Tibial artery (tissue), 4 donors: Measurements from ENCODE around the gene GNS.

Source experiments
- DNase-seq, 2 donors: peaks; one replicate each; pipeline ENCODE4 v3.0.0-alpha.2; 2019
- H3K27ac ChIP-seq, 2 donors: fragments of 200-600 bp; sonication (generic) in 1 of 2; 1 replicate in 1 of 2; 2 replicates in 1 of 2; pipeline ENCODE4 v1.5.1; 2018 to 2019; ENCODE audit warnings: mild to moderate bottlenecking in 1 of 2
- H3K27me3 ChIP-seq, 2 donors: fragments of 200-600 bp; sonication (generic) in 1 of 2; one replicate each; pipeline versions ENCODE4 v1.5.1 to v1.6.0; 2016 to 2019
- H3K36me3 ChIP-seq, 3 donors: fragments of 200-600 bp; sonication (generic) in 2 of 3; one replicate each; pipeline ENCODE4 v1.5.1; 2016 to 2019; ENCODE audit warnings: mild to moderate bottlenecking in 2 of 3
- H3K4me1 ChIP-seq, 4 donors: fragments of 200-600 bp; sonication (generic) in 2 of 4; 1 replicate in 3 of 4; 2 replicates in 1 of 4; pipeline ENCODE4 v1.5.1; 2016 to 2019
- H3K4me3 ChIP-seq, 2 donors: fragments of 200-600 bp; sonication (generic) in 1 of 2; 1 replicate in 1 of 2; 2 replicates in 1 of 2; pipeline ENCODE4 v1.5.1; 2018 to 2019; ENCODE audit warnings: mild to moderate bottlenecking in 2 of 2
- H3K9me3 ChIP-seq, 3 donors: fragments of 200-600 bp; sonication (generic) in 1 of 3; one replicate each; pipeline ENCODE4 v1.5.1; 2016 to 2019
- CTCF ChIP-seq, 2 experiments: fragments of 200-600 bp in 1 of 2; fragments of 450-650 bp in 1 of 2; IDR thresholded peaks; one replicate each; pipeline ENCODE4 v1.5.1; 2017 to 2019; ENCODE audit warnings: antibody characterized with exemption in 2 of 2, mild to moderate bottlenecking in 1 of 2, moderate library complexity in 1 of 2
- intact Hi-C: fragments of 100-400 bp; cut with DNase I; formaldehyde crosslinking; loops from one replicate; pipeline ENCODE4 v1.15.0; 2023; ENCODE audit warnings: low total_unique reads

GNS gene

GRCh38 chr12:64688715-64689114 is 70.5 kb downstream of the GNS start:
- Histone ChIP-seq H3K4me3 (no peak overlapping the region), H3K4me1 (peaks cover 0 to 71% (median 10%) of the 10 kb centered on the region in 4 donors), H3K27me3 (no peaks in the 10 kb centered on the region), H3K27ac (peak overlapping the region; percentile 58 to 88), H3K9me3 (no peaks in the 10 kb centered on the region), H3K36me3 (peaks cover 19 to 40% (median 23%) of the 10 kb centered on the region in 3 donors)
- peak in 1 of 2 donors; percentile 82 for DNase-seq
- TF ChIP-seq CTCF (IDR thresholded peaks at IDR 0.05), result no peak
- intact Hi-C loops, result no loop called here

GRCh38 chr12:64688219-64688618 is 71.0 kb downstream of the GNS start:
- no peak for TF ChIP-seq CTCF (IDR thresholded peaks at IDR 0.05)
- intact Hi-C loops, result no loop called here
- Histone ChIP-seq H3K9me3 (no peaks in the 10 kb centered on the region), H3K4me3 (no peak overlapping the region), H3K4me1 (peaks cover 0 to 71% (median 13%) of the 10 kb centered on the region in 4 donors), H3K27ac (peak overlapping the region; percentile 58 to 88), H3K27me3 (no peaks in the 10 kb centered on the region), H3K36me3 (peaks cover 19 to 35% (median 23%) of the 10 kb centered on the region in 3 donors)
- peak in 1 of 2 donors; percentile 46 for DNase-seq

GRCh38 chr12:64687816-64688215 is 71.4 kb downstream of the GNS start:
- no peak for TF ChIP-seq CTCF (IDR thresholded peaks at IDR 0.05)
- H3K27me3 ChIP-seq, result no peaks in the 10 kb centered on the region
- H3K4me1 ChIP-seq, result peaks cover 0 to 71% (median 15%) of the 10 kb centered on the region in 4 donors
- H3K36me3 ChIP-seq, result peaks cover 19 to 33% (median 23%) of the 10 kb centered on the region in 3 donors
- intact Hi-C loops, result no loop called here
- no peak for DNase-seq
- peak overlapping the region; percentile 58 to 88 for H3K27ac ChIP-seq
- H3K9me3 ChIP-seq, result no peaks in the 10 kb centered on the region
- no peak overlapping the region for H3K4me3 ChIP-seq

GRCh38 chr12:64685605-64686004 is 73.6 kb downstream of the GNS start:
- Histone ChIP-seq H3K4me3 (no peak overlapping the region), H3K36me3 (peaks cover 19 to 27% (median 23%) of the 10 kb centered on the region in 3 donors), H3K27ac (peak overlapping the region; percentile 84 to 88), H3K9me3 (no peaks in the 10 kb centered on the region), H3K27me3 (no peaks in the 10 kb centered on the region), H3K4me1 (peaks cover 0 to 74% (median 28%) of the 10 kb centered on the region in 4 donors)
- no peak for TF ChIP-seq CTCF (IDR thresholded peaks at IDR 0.05)
- intact Hi-C loops, result no loop called here
- DNase-seq, result no peak

DNA sequence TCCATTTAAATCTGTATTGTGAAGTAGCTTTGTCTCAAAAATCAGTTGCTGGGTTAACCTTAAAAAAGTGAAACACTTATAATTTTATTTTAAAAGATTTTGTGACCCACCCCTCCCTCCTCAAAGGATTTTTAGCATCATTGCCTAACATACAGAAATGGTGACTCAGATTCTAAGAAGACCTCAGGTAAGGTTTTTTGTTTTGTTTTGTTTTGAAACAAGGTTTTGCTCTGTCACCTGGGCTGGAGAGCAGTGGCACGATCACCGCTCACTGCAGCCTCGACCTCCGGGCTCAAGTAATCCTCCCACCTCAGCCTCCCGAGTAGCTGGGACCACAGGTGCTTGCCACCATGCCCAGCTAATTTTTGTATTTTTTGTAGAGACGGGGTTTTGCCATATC is 74.2 kb downstream of the GNS start:
- intact Hi-C loops, result no loop called here
- H3K4me1 ChIP-seq, result peaks cover 0 to 77% (median 33%) of the 10 kb centered on the region in 4 donors
- TF ChIP-seq CTCF (IDR thresholded peaks at IDR 0.05), result no peak
- peaks cover 19 to 27% (median 23%) of the 10 kb centered on the region in 3 donors for H3K36me3 ChIP-seq
- no peaks in the 10 kb centered on the region for H3K27me3 ChIP-seq
- DNase-seq, result no peak
- peak overlapping the region; percentile 84 to 88 for H3K27ac ChIP-seq
- H3K9me3 ChIP-seq, result no peaks in the 10 kb centered on the region
- no peak overlapping the region for H3K4me3 ChIP-seq
